Cardiac muscle cell (in vitro differentiated cells and primary cell): ENCODE measurements around the gene PIEZO1. TPM values are rescaled to one million over a fixed set of nuclear protein-coding genes. Genes with fewer than 3 reads are reported as not detected.

Source experiments
- DNase-seq, 2 donors: peaks; one replicate each; pipeline versions ENCODE4 v3.0.0 to v3.0.0-alpha.2; 2010 to 2017; ENCODE audit warnings: low read depth in 1 of 2, low spot score in 1 of 2
- H3K27ac ChIP-seq: fragments of 200-600 bp; sonication (generic); 2 replicates; pipeline ENCODE4 v1.5.1; 2016
- H3K27me3 ChIP-seq: fragments of 200-600 bp; sonication (generic); 2 replicates; pipeline ENCODE4 v1.6.0; 2016; ENCODE audit warnings: control low read depth
- H3K36me3 ChIP-seq: fragments of 200-600 bp; sonication (generic); 2 replicates; pipeline ENCODE4 v1.5.1; 2016; ENCODE audit warnings: control low read depth
- H3K4me1 ChIP-seq: fragments of 200-600 bp; sonication (generic); 2 replicates; pipeline ENCODE4 v1.8.1; 2017; ENCODE audit warnings: low read depth, mild to moderate bottlenecking, mixed run types
- H3K4me3 ChIP-seq: fragments of 200-600 bp; sonication (generic); 2 replicates; pipeline ENCODE4 v1.5.1; 2016; ENCODE audit warnings: mild to moderate bottlenecking
- H3K9me3 ChIP-seq: fragments of 200-600 bp; sonication (generic); 2 replicates; pipeline ENCODE4 v1.5.1; 2017; ENCODE audit warnings: low read depth, mild to moderate bottlenecking, control low read depth
- CTCF ChIP-seq: IDR thresholded peaks from 2 replicates; pipeline ENCODE4 v1.5.1; 2012; ENCODE audit warnings: low read depth, mild to moderate bottlenecking, low read length
- polyA plus RNA-seq: library from polyadenylated mRNA; unstranded; fragments of >200 nt; fragmentation: Nextera tagmentation; extraction: Ambion mirVana; gene quantifications from 2 replicates; pipeline ENCODE4 v1.2.1, GENCODE V29; 2016
- total RNA-seq: library from RNA; depleted of rRNA; stranded (reverse); fragments of >200 nt; gene quantifications from 2 replicates; pipeline ENCODE4 v1.2.3, GENCODE V29; 2016

Gene PIEZO1
- total and polyA plus RNA-seq, 2 experiments from 2014 or later: 32.7 to 121 TPM

- no peaks in the 10 kb centered on the region for H3K4me1 ChIP-seq
- DNase-seq: no peak
- H3K36me3 ChIP-seq: peaks cover 19% of the 10 kb centered on the region
- H3K27ac ChIP-seq: no peak overlapping the region
- TF ChIP-seq CTCF: no peak
- H3K27me3 ChIP-seq: no peaks in the 10 kb centered on the region
- no peaks in the 10 kb centered on the region for H3K9me3 ChIP-seq
- H3K4me3 ChIP-seq: no peak overlapping the region
These were observed 62.1 kb downstream of the PIEZO1 start for GRCh38 chr16:88722784-88723506.

GRCh38 chr16:88721815-88722755 lies 62.9 kb downstream of the PIEZO1 start:
- TF ChIP-seq CTCF: no peak
- Histone ChIP-seq H3K4me3 (no peak overlapping the region), H3K9me3 (no peaks in the 10 kb centered on the region), H3K4me1 (no peaks in the 10 kb centered on the region), H3K36me3 (peaks cover 19% of the 10 kb centered on the region), H3K27ac (no peak overlapping the region), H3K27me3 (no peaks in the 10 kb centered on the region)
- no peak for DNase-seq

GRCh38 chr16:88721236-88721635 lies 63.8 kb downstream of the PIEZO1 start:
- no peak for TF ChIP-seq CTCF
- H3K27me3 ChIP-seq: no peaks in the 10 kb centered on the region
- DNase-seq: no peak
- H3K9me3 ChIP-seq: no peaks in the 10 kb centered on the region
- peaks cover 21% of the 10 kb centered on the region for H3K36me3 ChIP-seq
- H3K4me1 ChIP-seq: no peaks in the 10 kb centered on the region
- no peak overlapping the region for H3K27ac ChIP-seq
- no peak overlapping the region for H3K4me3 ChIP-seq

- Histone ChIP-seq H3K27me3 (no peaks in the 10 kb centered on the region), H3K4me3 (no peak overlapping the region), H3K9me3 (no peaks in the 10 kb centered on the region), H3K27ac (no peak overlapping the region), H3K36me3 (peaks cover 26% of the 10 kb centered on the region), H3K4me1 (no peaks in the 10 kb centered on the region)
- no peak for TF ChIP-seq CTCF
- no peak for DNase-seq
These were observed 64.5 kb downstream of the PIEZO1 start for GRCh38 chr16:88720396-88720970.

- Histone ChIP-seq H3K4me3 (no peak overlapping the region), H3K27me3 (no peaks in the 10 kb centered on the region), H3K27ac (no peak overlapping the region), H3K9me3 (no peaks in the 10 kb centered on the region), H3K4me1 (no peaks in the 10 kb centered on the region), H3K36me3 (peaks cover 26% of the 10 kb centered on the region)
- no peak for DNase-seq
- TF ChIP-seq CTCF: no peak
These were observed 65.1 kb downstream of the PIEZO1 start for GRCh38 chr16:88719933-88720296.
